ENCODE measurements around the gene TAS2R50. TPM values are rescaled to one million over a fixed set of nuclear protein-coding genes. Genes with fewer than 3 reads are reported as not detected.
"Not testable (repeated sequence)": the region's sequence is repeated elsewhere in the genome, so short reads cannot be mapped to it uniquely, and the experiment has no call there.

TAS2R50 gene
- not detected for polyA plus RNA-seq (ENCODE audit: insufficient read length)

GRCh38 chr12:10986812-10987211, at the start of gene TAS2R50:
Gene TAS2R50, minus strand, starts transcription at chr12:10986912. Its CDS starts 52 bp downstream, at chr12:10986860.
- no peak for DNase-seq

GRCh38 chr12:11033959-11034358, 47.2 kb upstream of the TAS2R50 start:
- not testable (repeated sequence) for DNase-seq

GRCh38 chr12:11031307-11031706, 44.6 kb upstream of the TAS2R50 start, which contains the start of gene TAS2R31:
Gene TAS2R31, minus strand, starts transcription at chr12:11031407. Its CDS starts 72 bp downstream, at chr12:11031335.
- DNase-seq: no peak

- no peak for DNase-seq
These were observed 39.4 kb upstream of the TAS2R50 start for GRCh38 chr12:11026118-11026517.

GRCh38 chr12:11023387-11023786, 36.7 kb upstream of the TAS2R50 start:
- DNase-seq: no peak

GRCh38 chr12:11022520-11022919, 35.8 kb upstream of the TAS2R50 start, which contains the start of gene TAS2R19:
Gene TAS2R19, minus strand, starts transcription at chr12:11022620. Its CDS starts 49 bp downstream, at chr12:11022571.
- no peak for DNase-seq

DNA sequence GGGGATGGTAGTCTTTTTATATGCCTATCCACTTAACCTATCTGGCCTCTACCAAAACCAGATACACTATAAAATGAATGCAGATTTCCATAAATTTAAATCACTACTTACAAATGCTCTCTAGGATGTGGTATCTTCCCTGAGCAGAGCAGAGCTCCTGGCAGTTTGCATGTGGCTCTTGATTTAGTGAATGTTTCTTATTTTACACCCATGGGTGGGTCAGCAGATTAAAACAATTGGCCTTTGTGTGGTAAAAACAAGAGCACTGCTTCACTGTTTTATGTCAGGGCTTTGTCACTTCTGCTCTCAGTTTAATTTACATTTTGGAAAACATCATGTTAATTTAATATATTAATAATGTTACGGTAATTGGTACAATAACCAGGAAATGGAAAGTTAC, 30.2 kb upstream of the TAS2R50 start:
- DNase-seq: no peak

GRCh38 chr12:11015775-11016430, 29.2 kb upstream of the TAS2R50 start:
- no peak for DNase-seq

- no peak for DNase-seq
These were observed 27.5 kb upstream of the TAS2R50 start for GRCh38 chr12:11014234-11014633.

DNA sequence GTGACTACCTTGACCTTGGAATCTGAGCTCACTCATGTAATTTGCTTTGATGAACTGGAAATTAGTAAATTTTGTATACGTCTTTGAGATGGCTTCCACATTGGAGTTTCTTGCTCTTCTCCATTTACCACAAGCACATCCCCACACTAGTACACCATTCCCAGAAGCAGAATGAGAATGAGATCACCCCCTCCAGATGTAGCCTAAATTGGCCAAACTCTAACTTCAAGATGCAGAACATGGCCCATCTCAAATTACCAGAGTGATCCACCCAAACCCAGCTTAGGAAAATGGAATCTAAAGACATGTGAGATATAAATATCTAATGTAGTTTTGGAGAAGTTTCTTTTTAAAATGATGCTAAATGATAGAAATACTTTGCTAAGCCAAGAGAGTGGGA, 20.9 kb upstream of the TAS2R50 start:
- DNase-seq: no peak

DNA sequence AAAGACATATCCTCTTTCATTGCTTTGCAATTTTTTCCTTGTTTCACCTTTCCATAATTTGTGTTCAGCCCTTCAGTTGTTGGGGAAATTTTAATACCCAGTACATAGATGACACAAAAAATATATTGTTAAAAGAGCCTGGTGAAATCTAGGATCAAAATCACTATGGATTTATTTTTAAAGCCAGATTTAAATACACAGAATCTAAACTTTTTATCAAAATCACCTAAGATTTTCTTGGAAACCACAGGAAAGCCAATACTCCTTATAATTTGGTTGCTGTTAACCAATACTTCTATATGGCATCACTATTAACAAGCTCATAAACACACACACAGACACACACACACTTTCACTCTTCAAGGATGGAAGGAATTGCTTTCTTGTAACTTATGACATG, 11.5 kb upstream of the TAS2R50 start, which contains the start of gene TAS2R20:
TAS2R20 (minus strand) TSS at position 101 of the 400 bp plus-strand sequence. CDS start 429 bp downstream, outside the sequence.
- no peak for DNase-seq

DNA sequence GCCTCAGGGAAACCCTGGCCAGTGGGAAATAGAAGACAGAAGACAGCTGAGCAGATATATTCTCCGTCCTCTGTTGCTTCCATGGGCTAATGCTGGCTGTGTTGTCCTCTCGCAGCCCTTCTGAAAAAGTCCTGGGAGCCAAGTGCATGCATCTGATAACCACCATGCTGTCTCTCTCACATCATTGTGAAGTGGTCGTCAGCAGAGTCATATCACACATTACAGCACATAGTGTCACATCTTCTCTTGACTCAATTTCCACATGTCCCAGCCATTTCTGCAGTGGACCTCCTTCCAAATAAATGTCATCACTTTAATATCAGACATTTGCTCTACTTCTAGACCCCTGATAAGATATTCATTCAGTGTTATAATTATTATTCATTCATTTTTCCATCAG, 7.6 kb upstream of the TAS2R50 start:
- DNase-seq: no peak

DNA sequence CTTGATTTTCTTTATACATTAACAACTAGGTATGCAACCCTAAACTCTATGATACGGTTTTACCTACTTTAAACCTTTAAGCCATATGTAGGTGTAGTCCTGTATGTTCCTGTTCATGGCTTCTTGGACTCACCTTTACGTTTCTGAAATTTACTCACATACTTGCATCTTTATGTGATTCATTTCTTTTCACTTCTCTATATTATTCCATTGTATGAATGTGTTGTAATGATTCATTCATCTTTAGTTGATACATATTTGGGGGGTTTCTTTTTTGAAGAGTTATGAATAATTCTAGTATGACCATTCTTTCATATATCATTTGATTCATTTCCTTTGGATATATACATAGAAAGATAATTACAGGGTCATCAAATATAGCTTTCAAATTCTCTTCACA, 2.4 kb upstream of the TAS2R50 start:
- DNase-seq: no peak

GRCh38 chr12:10982244-10982643, 4.5 kb downstream of the TAS2R50 start:
- DNase-seq: no peak

- no peak for DNase-seq
These were observed 11.7 kb downstream of the TAS2R50 start for GRCh38 chr12:10974965-10975364.

DNA sequence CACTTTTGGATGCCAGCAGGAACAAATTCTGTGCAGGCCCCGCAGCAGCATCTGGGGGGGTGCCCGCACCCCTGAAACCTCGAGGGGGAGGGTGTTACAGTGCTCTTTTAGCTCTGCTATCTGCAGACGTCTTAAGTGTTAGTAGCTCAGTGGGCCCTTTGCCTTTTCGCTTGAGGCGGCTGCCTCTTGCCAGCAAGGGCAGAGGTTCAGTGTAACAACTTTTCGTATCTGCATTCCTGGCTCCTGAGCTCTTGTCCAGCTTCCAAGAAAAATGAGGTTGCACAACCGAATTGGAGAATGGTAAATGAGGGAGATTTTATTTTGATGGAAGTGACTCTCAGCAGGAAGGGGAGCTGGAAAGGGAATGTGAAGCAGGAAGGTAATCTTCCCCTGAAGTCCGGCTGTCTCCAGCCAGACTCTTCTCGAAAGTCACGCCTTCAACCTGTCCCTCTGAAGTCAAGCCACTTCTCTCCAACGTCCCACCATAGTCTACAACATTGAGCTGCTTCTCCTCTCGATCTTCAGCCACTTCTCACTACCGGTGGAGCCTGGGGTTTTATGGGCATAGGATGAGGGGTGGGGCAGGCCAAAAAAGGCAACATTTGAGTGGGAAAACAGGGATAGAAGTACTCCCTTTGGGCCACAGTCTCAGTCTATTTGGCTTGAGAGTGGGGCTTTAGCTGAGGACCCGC, 17.8 kb downstream of the TAS2R50 start:
- DNase-seq: no peak

DNA sequence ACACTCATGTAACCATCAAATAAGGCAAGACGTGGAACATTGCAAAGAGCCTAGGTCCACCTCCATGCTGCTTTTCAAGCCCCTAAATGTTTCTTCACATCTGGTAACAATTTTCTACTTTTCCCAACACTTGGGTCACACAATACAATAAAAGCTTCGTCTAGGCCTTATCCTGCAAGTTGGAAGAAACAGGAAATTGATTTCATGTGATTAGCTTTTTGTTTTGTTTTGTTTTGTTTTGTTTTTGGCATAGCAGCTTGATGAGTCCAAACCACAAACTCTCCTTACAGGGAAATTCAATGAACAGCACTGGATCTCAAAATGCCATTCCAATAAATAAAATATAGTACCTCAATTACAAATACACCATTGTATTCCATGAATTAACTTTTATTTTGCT, 19.3 kb downstream of the TAS2R50 start:
- no peak for DNase-seq

- DNase-seq: no peak
These were observed 20.4 kb downstream of the TAS2R50 start for GRCh38 chr12:10966314-10966713.

DNA sequence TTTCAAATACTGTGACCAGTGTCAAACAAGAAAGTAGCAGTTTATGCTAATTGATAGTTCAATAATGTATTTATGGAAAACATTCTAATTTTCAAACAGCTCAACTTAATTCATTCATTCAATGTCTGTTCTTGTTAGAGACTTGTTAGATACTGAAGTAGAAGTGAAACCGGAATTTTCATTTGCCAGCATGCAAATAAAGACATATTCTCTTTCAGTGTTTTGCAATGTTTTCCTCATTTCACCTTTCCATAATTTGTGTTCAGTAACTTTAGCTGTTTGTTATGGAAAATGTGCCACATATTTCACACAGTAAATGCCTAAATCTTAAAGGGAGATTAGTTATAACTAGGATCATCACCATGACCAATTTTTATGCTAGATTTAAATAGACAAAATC, 21.2 kb downstream of the TAS2R50 start:
- DNase-seq: no peak

- no peak for DNase-seq
These were observed 26.5 kb downstream of the TAS2R50 start for GRCh38 chr12:10960211-10960610.

DNA sequence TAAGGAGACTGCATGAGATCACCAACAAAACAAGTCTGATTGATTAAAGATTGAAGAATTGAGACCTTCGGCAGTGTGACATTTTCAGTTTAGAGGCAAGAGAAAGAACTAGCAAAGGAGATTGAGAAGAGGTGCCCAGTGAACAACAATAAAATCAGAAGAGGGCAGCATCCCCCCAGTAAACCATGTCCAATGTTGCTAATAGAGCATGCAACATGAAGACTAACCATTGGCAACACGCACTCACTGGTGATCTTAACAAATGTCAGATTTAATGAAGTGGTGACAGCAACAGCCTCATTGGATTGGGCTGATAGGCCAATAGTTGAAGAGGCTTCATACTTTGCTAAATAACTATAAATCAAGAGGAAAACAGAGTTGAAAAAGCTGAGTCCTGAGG, 26.9 kb downstream of the TAS2R50 start:
- DNase-seq: no peak

- DNase-seq: no peak
These were observed 29.0 kb downstream of the TAS2R50 start for GRCh38 chr12:10957741-10958140.

GRCh38 chr12:10956085-10956484, 30.6 kb downstream of the TAS2R50 start:
- no peak for DNase-seq

DNA sequence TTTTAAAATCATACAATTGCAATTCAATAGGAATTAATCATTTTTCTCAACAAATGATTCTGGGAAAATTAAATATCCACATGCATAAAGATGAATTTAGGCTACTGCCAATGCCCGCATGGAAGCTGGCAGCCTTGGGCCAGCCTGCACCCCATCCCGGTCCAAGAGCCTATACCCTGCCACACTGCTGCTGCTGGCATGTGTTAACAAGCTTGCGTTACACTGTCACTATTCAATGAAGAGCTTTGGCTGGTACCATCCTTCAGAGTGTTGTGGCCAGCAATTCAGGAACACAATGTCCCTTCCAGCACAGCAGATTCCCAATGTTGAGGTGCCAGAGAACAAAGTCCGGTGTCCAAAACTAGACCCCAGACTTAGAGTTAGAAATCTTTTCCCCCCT, 34.1 kb downstream of the TAS2R50 start:
- no peak for DNase-seq
